Activated T-cell treated with anti-CD3 and anti-CD28 coated beads, Interleukin-2, amount 50 U/mL, for 72 hours (primary cell): ENCODE results near the gene FAM124A. TPM values are rescaled to one million over a fixed set of nuclear protein-coding genes. Genes with fewer than 3 reads are reported as not detected.

Experiments
- ATAC-seq, 2 donors: fragments of 150-1000 bp; cut with Tn5 transposase; replicated peaks in 1 of 2; 2 replicates each; pipeline ENCODE4 v1.10.0; 2021; ENCODE audit warnings: moderate library complexity in 2 of 2, mild to moderate bottlenecking in 1 of 2
- DNase-seq, 2 donors: peaks; one replicate each; pipeline ENCODE4 v3.0.0; 2021 to 2022; ENCODE audit warnings: mixed read lengths in 1 of 2
- H3K27ac Mint-ChIP-seq: one replicate; pipeline ENCODE4 v1.8.0; 2022; ENCODE audit warnings: mild to moderate bottlenecking, moderate library complexity, mixed read lengths
- H3K27me3 Mint-ChIP-seq: one replicate; pipeline ENCODE4 v1.8.0; 2022; ENCODE audit warnings: low read depth, mixed read lengths
- H3K36me3 Mint-ChIP-seq, 2 donors: one replicate each; pipeline ENCODE4 v1.8.0; 2022; ENCODE audit warnings: mixed read lengths in 2 of 2, mild to moderate bottlenecking in 1 of 2; ENCODE audit not compliant: insufficient read depth in 2 of 2
- H3K4me1 Mint-ChIP-seq: one replicate; pipeline ENCODE4 v1.8.0; 2022; ENCODE audit warnings: low read depth, mixed read lengths
- H3K4me3 Mint-ChIP-seq, 2 donors: one replicate each; pipeline ENCODE4 v1.8.0; 2022; ENCODE audit warnings: mild to moderate bottlenecking in 2 of 2, mixed read lengths in 2 of 2, moderate library complexity in 2 of 2
- H3K9me3 Mint-ChIP-seq, 2 donors: one replicate each; pipeline ENCODE4 v1.8.0; 2022; ENCODE audit warnings: mixed read lengths in 2 of 2
- total RNA-seq, 2 donors: library from RNA; stranded (reverse); gene quantifications; one replicate each; pipeline ENCODE4 v1.2.3, GENCODE V29; 2022

FAM124A gene
- total RNA-seq, 2 donors from 2014 or later = 0.19 to 0.35 TPM

- H3K36me3 Mint-ChIP-seq = peaks cover 0 to 4% of the 10 kb centered on the region in 2 donors
- H3K27ac Mint-ChIP-seq = no peak overlapping the region
- peaks cover 6% of the 10 kb centered on the region for H3K27me3 Mint-ChIP-seq
- peak overlapping the region; percentile 44 to 57 for H3K4me3 Mint-ChIP-seq
- peaks cover 32% of the 10 kb centered on the region for H3K4me1 Mint-ChIP-seq
- DNase-seq (peak in 1 of 2 donors; percentile 7), ATAC-seq (peak; percentile 39 to 69)
- peaks cover 0 to 3% of the 10 kb centered on the region in 2 donors for H3K9me3 Mint-ChIP-seq
Observed at GRCh38 chr13:51331354-51331861, 109.2 kb downstream of the FAM124A start.

- no peak for DNase-seq
- no peak overlapping the region for H3K27ac Mint-ChIP-seq
- H3K36me3 Mint-ChIP-seq = peaks cover 0 to 4% of the 10 kb centered on the region in 2 donors
- peaks cover 0 to 3% of the 10 kb centered on the region in 2 donors for H3K9me3 Mint-ChIP-seq
- peaks cover 6% of the 10 kb centered on the region for H3K27me3 Mint-ChIP-seq
- H3K4me3 Mint-ChIP-seq = no peak overlapping the region
- no peak for ATAC-seq
- peaks cover 32% of the 10 kb centered on the region for H3K4me1 Mint-ChIP-seq
Observed at GRCh38 chr13:51332566-51333361, 110.6 kb downstream of the FAM124A start.

GRCh38 chr13:51333421-51333820 lies 111.2 kb downstream of the FAM124A start:
- Mint-ChIP-seq H3K27ac (no peak overlapping the region), H3K4me1 (peaks cover 32% of the 10 kb centered on the region), H3K27me3 (peaks cover 6% of the 10 kb centered on the region), H3K36me3 (peaks cover 0 to 4% of the 10 kb centered on the region in 2 donors), H3K9me3 (peaks cover 0 to 3% of the 10 kb centered on the region in 2 donors), H3K4me3 (no peak overlapping the region)
- ATAC-seq = no peak
- DNase-seq = no peak

GRCh38 chr13:51333826-51334225 lies 111.6 kb downstream of the FAM124A start:
- H3K4me3 Mint-ChIP-seq = no peak overlapping the region
- no peak for ATAC-seq
- peaks cover 32% of the 10 kb centered on the region for H3K4me1 Mint-ChIP-seq
- H3K9me3 Mint-ChIP-seq = peaks cover 0 to 3% of the 10 kb centered on the region in 2 donors
- H3K36me3 Mint-ChIP-seq = peaks cover 0 to 4% of the 10 kb centered on the region in 2 donors
- peaks cover 6% of the 10 kb centered on the region for H3K27me3 Mint-ChIP-seq
- DNase-seq = no peak
- no peak overlapping the region for H3K27ac Mint-ChIP-seq

Other genes starting within 250 kb of the FAM124A start
- gene C13orf42, start 111.1 kb upstream of the FAM124A start, total RNA-seq = not detected
- gene SERPINE3, start 117.3 kb downstream of the FAM124A start, total RNA-seq = not detected
- 100 to 1,000 TPM in 1 of 2 donors, 10 to 100 TPM in 1; 94.5 to 106 TPM for gene INTS6, start 230.6 kb downstream of the FAM124A start, total RNA-seq